Lung (tissue), 12 donors: ENCODE measurements around the gene RPP14. TPM values are rescaled to one million over a fixed set of nuclear protein-coding genes. Genes with fewer than 3 reads are reported as not detected.

Experiments used
- ATAC-seq: fragments of 200-7000 bp; cut with Tn5 transposase; one replicate; pipeline ENCODE4 v1.9.1; 2020; ENCODE audit warnings: moderate number of reproducible peaks; ENCODE audit not compliant: insufficient read depth, low FRiP score
- DNase-seq, 3 donors: peaks; one replicate each; pipeline ENCODE4 v3.0.0-alpha.2; 2013 to 2017
- H3K27ac ChIP-seq, 2 donors: one replicate each; pipeline ENCODE4 v1.5.1; 2013; ENCODE audit warnings: mild to moderate bottlenecking in 2 of 2, moderate library complexity in 2 of 2, control low read depth in 1 of 2, inconsistent platforms in 1 of 2, low read depth in 1 of 2, low read length in 1 of 2
- H3K27me3 ChIP-seq, 3 donors: one replicate each; pipeline ENCODE4 v1.5.1; 2013; ENCODE audit warnings: low read length in 2 of 3; ENCODE audit not compliant: control insufficient read depth in 3 of 3, insufficient read depth in 3 of 3
- H3K36me3 ChIP-seq, 4 donors: one replicate each; pipeline ENCODE4 v1.5.1; 2013; ENCODE audit warnings: low read length in 4 of 4, mild to moderate bottlenecking in 1 of 4, moderate library complexity in 1 of 4; ENCODE audit not compliant: control insufficient read depth in 4 of 4, insufficient read depth in 4 of 4
- H3K4me1 ChIP-seq, 5 donors: one replicate each; pipeline ENCODE4 v1.5.1; 2013; ENCODE audit warnings: low read length in 5 of 5, mild to moderate bottlenecking in 2 of 5, moderate library complexity in 1 of 5; ENCODE audit not compliant: control insufficient read depth in 5 of 5, insufficient read depth in 5 of 5
- H3K4me3 ChIP-seq: one replicate; pipeline ENCODE4 v1.5.1; 2013; ENCODE audit warnings: mild to moderate bottlenecking, control low read depth, moderate library complexity
- H3K9ac ChIP-seq, 2 donors: one replicate each; pipeline ENCODE4 v1.5.1; 2013; ENCODE audit warnings: low read length in 2 of 2, control low read depth in 1 of 2; ENCODE audit not compliant: insufficient read depth in 1 of 2
- H3K9me3 ChIP-seq, 4 donors: one replicate each; pipeline ENCODE4 v1.5.1; 2013; ENCODE audit warnings: low read length in 3 of 4, mild to moderate bottlenecking in 1 of 4, moderate library complexity in 1 of 4; ENCODE audit not compliant: control insufficient read depth in 4 of 4, insufficient read depth in 3 of 4
- CTCF ChIP-seq: IDR thresholded peaks from 2 replicates; pipeline ENCODE4 v1.5.1; 2012; ENCODE audit warnings: mild to moderate bottlenecking; ENCODE audit errors: control extremely low read depth, extremely low read depth
- WGBS, 2 donors: extraction: QIAGEN DNeasy Blood & Tissue Kit; methylation state at CpG; one replicate each; pipeline ENCODE4 v1.1.7; 2013; 5-methylcytosine and 5-hydroxymethylcytosine counted together
- polyA plus RNA-seq, 2 donors: library from polyadenylated mRNA; stranded (reverse); fragments of 200-250 nt; gene quantifications; one replicate each; pipeline ENCODE4 v1.2.1, GENCODE V29; 2013
- total RNA-seq, 2 donors: library from RNA; depleted of rRNA in 1 of 2; stranded (reverse); fragments of >200 nt in 1 of 2; gene quantifications; one replicate each; pipeline ENCODE4 v1.2.1, GENCODE V29; 2014 to 2021
- donor health status: control.
- donor health status: control.
- donor health status: Bipolar disorder and iron deficiency.
- donor health status: healthy.
- donor health status: DM: yes; HTN: yes; CAD: no.

RPP14 gene
- total and polyA plus RNA-seq, 4 donors = 6.8 to 14.2 (median 10.8) TPM

- Histone ChIP-seq H3K27me3 (no peaks in the 10 kb centered on the region), H3K27ac (peak overlapping the region; percentile 65 to 71), H3K9me3 (no peaks in the 10 kb centered on the region), H3K9ac (peak overlapping the region in 1 of 2 donors; percentile 63), H3K4me1 (peaks cover 0 to 26% (median 7%) of the 10 kb centered on the region in 5 donors), H3K4me3 (peak overlapping the region; percentile 99), H3K36me3 (no peaks in the 10 kb centered on the region)
- peak; percentile 43 to 59 (median 53) for DNase-seq
- no peak for TF ChIP-seq CTCF
- ATAC-seq = no peak
- 0 to 1% methylated on average over 37 of the region's 37 CpGs for WGBS, 2 donors
Observed at GRCh38 chr3:58333206-58334012, 27.4 kb downstream of the RPP14 start.

GRCh38 chr3:58334013-58334321 is 27.9 kb downstream of the RPP14 start:
- Histone ChIP-seq H3K9me3 (no peaks in the 10 kb centered on the region), H3K4me3 (no peak overlapping the region), H3K9ac (peak overlapping the region in 1 of 2 donors; percentile 63), H3K27ac (no peak overlapping the region), H3K27me3 (no peaks in the 10 kb centered on the region), H3K36me3 (peaks cover 0 to 1% (median 0%) of the 10 kb centered on the region in 4 donors), H3K4me1 (peaks cover 0 to 26% (median 7%) of the 10 kb centered on the region in 5 donors)
- no peak for TF ChIP-seq CTCF
- WGBS, 2 donors = 26 to 27% methylated on average over 4 of the region's 4 CpGs
- ATAC-seq (no peak), DNase-seq (no peak)

GRCh38 chr3:58334506-58334884 is 28.4 kb downstream of the RPP14 start:
- H3K36me3 ChIP-seq = peaks cover 0 to 1% (median 0%) of the 10 kb centered on the region in 4 donors
- no peaks in the 10 kb centered on the region for H3K9me3 ChIP-seq
- H3K9ac ChIP-seq = no peak overlapping the region
- WGBS, 2 donors = 73 to 77% methylated on average over 1 of the region's 1 CpG
- DNase-seq (no peak), ATAC-seq (no peak)
- peak overlapping the region in 1 of 2 donors; percentile 92 for H3K27ac ChIP-seq
- TF ChIP-seq CTCF = no peak
- peaks cover 0 to 26% (median 7%) of the 10 kb centered on the region in 5 donors for H3K4me1 ChIP-seq
- H3K27me3 ChIP-seq = no peaks in the 10 kb centered on the region
- H3K4me3 ChIP-seq = no peak overlapping the region
